GM18511 (cell line): ENCODE results near the gene FOXO4.
"Not testable (repeated sequence)": the region's sequence is repeated elsewhere in the genome, so short reads cannot be mapped to it uniquely, and the experiment has no call there.

Experiments used
- ATAC-seq: cut with Tn5 transposase; IDR thresholded peaks from one replicate; pipeline ENCODE4 v1.9.1; 2021; ENCODE audit warnings: mild to moderate bottlenecking, moderate library complexity; ENCODE audit not compliant: unreplicated experiment

The FOXO4 gene, protein sequence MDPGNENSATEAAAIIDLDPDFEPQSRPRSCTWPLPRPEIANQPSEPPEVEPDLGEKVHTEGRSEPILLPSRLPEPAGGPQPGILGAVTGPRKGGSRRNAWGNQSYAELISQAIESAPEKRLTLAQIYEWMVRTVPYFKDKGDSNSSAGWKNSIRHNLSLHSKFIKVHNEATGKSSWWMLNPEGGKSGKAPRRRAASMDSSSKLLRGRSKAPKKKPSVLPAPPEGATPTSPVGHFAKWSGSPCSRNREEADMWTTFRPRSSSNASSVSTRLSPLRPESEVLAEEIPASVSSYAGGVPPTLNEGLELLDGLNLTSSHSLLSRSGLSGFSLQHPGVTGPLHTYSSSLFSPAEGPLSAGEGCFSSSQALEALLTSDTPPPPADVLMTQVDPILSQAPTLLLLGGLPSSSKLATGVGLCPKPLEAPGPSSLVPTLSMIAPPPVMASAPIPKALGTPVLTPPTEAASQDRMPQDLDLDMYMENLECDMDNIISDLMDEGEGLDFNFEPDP

DNA sequence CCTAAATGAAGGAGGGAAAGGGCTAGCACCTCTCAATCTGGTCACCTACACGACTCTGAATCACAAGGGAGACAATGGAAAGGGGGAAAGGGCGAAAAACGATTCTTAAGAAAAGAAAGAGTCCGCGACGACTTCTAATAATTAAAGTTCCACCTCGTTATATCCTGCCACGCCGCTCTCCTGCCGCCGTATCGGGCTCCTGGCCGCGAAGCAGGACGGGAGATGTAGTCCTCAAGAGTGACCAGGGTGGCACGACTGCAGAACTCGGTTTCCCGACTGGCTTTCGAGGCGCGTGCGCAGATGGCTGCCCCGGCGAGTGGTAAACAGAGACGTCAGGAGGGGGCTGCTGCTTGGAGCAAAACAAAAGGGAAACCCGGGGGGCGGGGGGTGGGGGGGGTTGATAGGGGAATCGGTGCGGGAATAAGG lies at the start of gene FOXO4:
Gene FOXO4, plus strand, starts transcription at position 297 of the 426 bp plus-strand sequence. CDS start 678 bp downstream, outside the sequence.
- ATAC-seq, result peak; percentile 86

GRCh38 chrX:71047891-71048290 lies 47.8 kb upstream of the FOXO4 start:
- not testable (repeated sequence) for ATAC-seq

DNA sequence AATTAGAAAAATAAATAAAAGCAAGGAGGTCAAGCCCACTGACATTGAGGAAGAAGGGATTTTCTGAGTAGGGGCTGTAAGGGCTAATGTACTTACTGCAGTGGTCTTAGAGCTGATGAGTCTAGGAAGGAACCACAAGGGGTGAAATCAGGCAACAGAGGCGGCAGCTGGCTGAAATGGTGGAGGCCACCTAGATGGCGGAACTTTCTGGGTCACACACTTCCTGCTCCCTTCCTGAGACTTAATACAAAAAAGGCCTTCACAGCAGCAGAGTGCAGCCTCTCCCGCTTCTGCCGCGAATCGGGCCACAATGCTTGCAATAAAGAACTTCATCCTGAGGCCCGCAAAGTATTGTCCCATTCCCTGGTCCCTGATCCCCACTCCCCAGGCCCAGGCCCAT lies 42.9 kb upstream of the FOXO4 start:
- no peak for ATAC-seq

GRCh38 chrX:71053217-71053621 lies 42.4 kb upstream of the FOXO4 start:
- no peak for ATAC-seq

DNA sequence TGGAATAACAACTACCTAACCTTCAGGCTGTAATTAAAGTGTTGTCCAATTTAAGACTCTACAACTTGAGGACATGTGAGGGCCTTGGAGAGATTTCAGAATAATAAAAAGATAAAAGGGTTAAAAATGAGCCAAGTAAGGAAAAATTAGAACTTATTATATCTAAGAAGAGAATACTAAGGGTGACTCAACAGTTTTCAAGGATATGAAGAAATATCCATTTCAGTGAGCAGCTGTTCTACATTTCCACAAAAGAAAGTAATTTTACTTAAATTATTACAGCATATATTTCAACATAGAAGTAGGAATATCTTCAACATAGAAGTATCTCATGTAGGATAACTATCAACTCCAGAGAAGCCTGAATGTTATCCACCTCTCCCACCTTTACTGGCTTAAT lies 38.8 kb upstream of the FOXO4 start:
- ATAC-seq, result no peak

DNA sequence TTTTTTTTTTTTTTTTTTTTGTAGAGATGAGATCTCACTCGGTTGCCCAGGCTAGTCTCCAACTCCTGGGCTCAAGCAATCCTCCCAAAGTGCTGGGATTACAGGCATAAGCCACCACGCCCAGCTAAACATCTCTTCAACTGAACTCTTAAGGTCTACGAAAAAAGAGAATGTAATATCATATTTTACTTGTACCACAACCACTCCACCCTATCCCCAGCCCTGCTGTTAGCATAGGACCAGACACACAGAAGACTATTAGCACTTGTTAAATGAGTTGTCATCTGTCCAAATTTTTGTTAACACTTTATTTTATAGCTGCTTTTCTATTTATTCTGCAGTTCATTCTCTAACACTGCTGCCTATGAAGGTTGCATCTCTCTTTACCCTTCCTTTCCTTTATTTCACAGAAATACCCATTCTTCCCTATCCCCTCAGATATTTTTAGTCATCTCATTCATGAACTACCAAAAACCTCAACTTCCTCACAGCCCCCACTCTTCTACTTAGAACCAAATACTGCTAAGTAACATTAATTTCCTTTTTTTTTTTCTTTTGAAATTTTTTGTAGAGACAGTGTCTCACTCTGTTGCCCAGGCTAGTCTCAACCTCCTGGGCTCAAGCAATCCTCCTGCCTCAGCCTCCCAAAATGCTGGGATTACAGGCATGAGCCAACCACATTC lies 37.7 kb upstream of the FOXO4 start:
- no peak for ATAC-seq

GRCh38 chrX:71060127-71060526 lies 35.5 kb upstream of the FOXO4 start:
- no peak for ATAC-seq

- ATAC-seq, result no peak
Observed at GRCh38 chrX:71067089-71067488, 28.6 kb upstream of the FOXO4 start.

- no peak for ATAC-seq
Observed at GRCh38 chrX:71067712-71068043, 28.0 kb upstream of the FOXO4 start.

- peak; percentile 95 for ATAC-seq
Observed at GRCh38 chrX:71068044-71068918, 27.4 kb upstream of the FOXO4 start, which contains the start of gene SNX12. SNX12 (minus strand) TSS chrX:71068334; CDS start chrX:71068306, 28 bp downstream.

GRCh38 chrX:71070531-71070930 lies 25.1 kb upstream of the FOXO4 start:
- no peak for ATAC-seq

- no peak for ATAC-seq
Observed at GRCh38 chrX:71081330-71082123, 14.1 kb upstream of the FOXO4 start.

GRCh38 chrX:71082124-71082647 lies 13.5 kb upstream of the FOXO4 start:
- no peak for ATAC-seq

DNA sequence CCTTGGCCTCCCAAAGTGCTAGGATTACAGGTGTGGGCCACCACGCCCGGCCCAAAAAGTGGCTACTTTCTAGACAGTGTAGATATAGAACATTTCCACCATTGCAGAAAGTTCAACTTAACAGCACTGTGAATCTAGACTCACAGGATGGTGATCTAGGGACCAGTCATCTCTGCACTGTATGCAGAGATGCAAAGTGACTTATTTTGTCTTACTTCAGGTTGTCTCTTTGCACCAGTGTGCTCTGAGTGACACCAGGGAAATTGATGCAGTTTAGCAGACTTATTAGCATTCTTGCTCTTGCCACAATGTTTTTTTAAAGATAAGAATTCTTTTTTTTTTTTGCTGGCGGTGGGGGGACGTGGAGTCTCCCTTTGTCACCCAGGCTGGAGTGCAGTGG lies 12.8 kb upstream of the FOXO4 start:
- no peak for ATAC-seq

- ATAC-seq, result no peak
Observed at GRCh38 chrX:71085900-71086299, 9.8 kb upstream of the FOXO4 start.

- ATAC-seq, result no peak
Observed at GRCh38 chrX:71091263-71091662, 4.4 kb upstream of the FOXO4 start.

GRCh38 chrX:71095033-71095432 lies 618 bp upstream of the FOXO4 start:
- ATAC-seq, result no peak

DNA sequence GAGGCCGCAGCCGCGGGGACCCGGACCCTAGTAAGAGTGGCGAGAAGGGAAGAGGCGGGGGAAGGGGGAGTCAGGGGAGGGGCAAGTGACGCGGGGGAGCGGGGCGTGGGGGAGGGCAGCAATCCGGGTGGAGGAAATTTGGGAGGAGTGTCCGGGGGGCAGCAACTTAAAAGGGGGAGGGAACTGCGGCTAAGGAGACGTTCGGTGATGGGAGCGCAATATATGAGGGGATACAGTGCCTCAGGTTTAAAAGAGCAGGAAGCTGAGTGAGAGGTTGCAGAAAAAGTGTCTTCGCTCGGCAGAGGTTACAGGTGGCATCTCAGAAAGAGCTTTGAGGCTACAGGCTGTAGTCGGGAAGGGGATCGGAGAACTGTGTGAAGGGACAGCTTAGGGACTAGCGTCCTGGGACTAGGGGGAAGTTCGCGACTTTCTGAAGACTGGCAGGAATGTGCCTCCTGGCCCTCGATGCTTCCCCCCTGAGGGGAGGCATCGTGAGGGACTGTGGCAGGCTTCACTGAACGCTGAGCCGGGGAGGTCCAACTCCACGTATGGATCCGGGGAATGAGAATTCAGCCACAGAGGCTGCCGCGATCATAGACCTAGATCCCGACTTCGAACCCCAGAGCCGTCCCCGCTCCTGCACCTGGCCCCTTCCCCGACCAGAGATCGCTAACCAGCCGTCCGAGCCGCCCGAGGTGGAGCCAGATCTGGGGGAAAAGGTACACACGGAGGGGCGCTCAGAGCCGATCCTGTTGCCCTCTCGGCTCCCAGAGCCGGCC lies 519 bp downstream of the FOXO4 start:
- peak; percentile 25 for ATAC-seq

- ATAC-seq, result no peak
Observed at GRCh38 chrX:71096760-71097032, 1.0 kb downstream of the FOXO4 start.

DNA sequence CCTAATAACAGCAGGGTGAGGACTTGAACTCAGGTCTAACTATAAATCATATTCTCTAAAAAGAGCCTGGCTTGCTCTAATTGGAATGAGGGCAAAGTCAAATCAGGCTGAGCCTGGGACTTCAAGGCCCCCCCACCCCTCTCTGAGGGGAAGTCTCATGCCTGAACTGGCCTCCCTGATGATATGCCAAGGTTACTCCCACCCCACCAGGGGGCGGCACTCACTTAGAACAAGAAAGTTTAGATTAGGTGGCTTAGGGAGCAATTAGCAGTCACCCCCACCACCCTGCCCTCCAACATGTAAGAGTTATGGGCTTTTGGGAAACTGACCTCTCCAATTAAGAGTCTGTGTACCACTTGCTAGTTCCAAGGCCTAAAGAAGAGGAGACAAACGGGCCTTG lies 2.7 kb downstream of the FOXO4 start:
- peak; percentile 37 for ATAC-seq
